T47D (cell line): ENCODE data around the gene FSTL4.

Source experiments
- DNase-seq, 2 experiments: peaks; one replicate each; pipeline versions ENCODE4 v3.0.0 to v3.0.0-alpha.2; 2011 to 2012; ENCODE audit warnings: low read depth in 1 of 2, low spot score in 1 of 2
- JUND ChIP-seq: IDR thresholded peaks from 2 replicates; pipeline ENCODE4 v1.6.1; 2012; ENCODE audit warnings: low read depth
- in situ Hi-C: cut with HindIII; loops from 2 replicates; pipeline ENCODE4 v1.10.0; 2016; ENCODE audit warnings: low sequenced_read_pairs, low pct_unique_long_range_greater_than_20kb

The FSTL4 gene

GRCh38 chr5:133387091-133387490 is 225.2 kb downstream of the FSTL4 start:
- in situ Hi-C loops, result no loop called here
- no peak for TF ChIP-seq JUND
- DNase-seq, result peak in 1 of 2 experiments; percentile 8

- TF ChIP-seq JUND, result no peak
- no peak for DNase-seq
- in situ Hi-C loops, result no loop called here
Measured at GRCh38 chr5:133386662-133387061, 225.7 kb downstream of the FSTL4 start.

- in situ Hi-C loops, result no loop called here
- no peak for TF ChIP-seq JUND
- no peak for DNase-seq
Measured at GRCh38 chr5:133385346-133385745, 227.0 kb downstream of the FSTL4 start.

- DNase-seq, result no peak
- no peak for TF ChIP-seq JUND
- in situ Hi-C loops, result no loop called here
Measured at GRCh38 chr5:133384903-133385302, 227.4 kb downstream of the FSTL4 start.

GRCh38 chr5:133384120-133384855 is 228.1 kb downstream of the FSTL4 start:
- TF ChIP-seq JUND, result no peak
- DNase-seq, result no peak
- in situ Hi-C loops, result no loop called here

GRCh38 chr5:133383580-133383939 is 228.8 kb downstream of the FSTL4 start:
- TF ChIP-seq JUND, result no peak
- no peak for DNase-seq
- in situ Hi-C loops, result no loop called here

GRCh38 chr5:133382661-133383579 is 229.4 kb downstream of the FSTL4 start:
- in situ Hi-C loops, result no loop called here
- no peak for DNase-seq
- no peak for TF ChIP-seq JUND

GRCh38 chr5:133381571-133382365 is 230.6 kb downstream of the FSTL4 start:
- TF ChIP-seq JUND, result no peak

GRCh38 chr5:133381041-133381440 is 231.3 kb downstream of the FSTL4 start:
- no peak for TF ChIP-seq JUND
- peak in 1 of 2 experiments; percentile 13 for DNase-seq
- in situ Hi-C loops, result no loop called here

More at GRCh38 chr5:133381571-133382365, 230.6 kb downstream of the FSTL4 start:
- DNase-seq, result no peak
- in situ Hi-C loops, result no loop called here

GRCh38 chr5:133377736-133378135 is 234.6 kb downstream of the FSTL4 start:
- TF ChIP-seq JUND, result no peak
- in situ Hi-C loops, result no loop called here

GRCh38 chr5:133376986-133377385 is 235.4 kb downstream of the FSTL4 start:
- no peak for DNase-seq
- no peak for TF ChIP-seq JUND
- in situ Hi-C loops, result no loop called here

More at GRCh38 chr5:133377736-133378135, 234.6 kb downstream of the FSTL4 start:
- no peak for DNase-seq

- no peak for DNase-seq
- in situ Hi-C loops, result no loop called here
- no peak for TF ChIP-seq JUND
Measured at GRCh38 chr5:133373121-133373870, 239.0 kb downstream of the FSTL4 start.
